COLO668 (cell line): Measurements from ENCODE around the gene ALKBH2.

ENCODE experiments used
- DNase-seq: peaks from one replicate; lab custom pipeline; 2025; ENCODE audit not compliant: unreplicated experiment; lab: John Stamatoyannopoulos, UW

Gene ALKBH2

DNA sequence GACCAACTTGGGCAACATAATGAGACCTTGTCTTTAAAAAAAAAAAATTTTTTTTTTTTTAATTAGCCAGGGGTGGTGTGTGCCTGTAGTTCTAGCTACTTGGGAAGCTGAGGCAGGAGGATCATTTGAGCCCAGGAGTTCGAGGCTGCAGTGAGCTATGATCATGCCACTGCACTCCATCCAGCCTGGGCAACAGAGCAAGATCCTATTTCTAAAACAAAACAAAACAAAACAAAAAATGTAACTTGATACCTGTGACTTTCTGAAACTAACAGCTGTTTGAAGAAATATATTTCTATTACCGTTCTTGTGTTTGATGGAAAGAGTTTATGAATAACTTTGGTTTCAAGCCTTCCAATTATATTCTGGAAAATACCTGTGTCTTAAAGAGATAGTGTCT, 21.4 kb upstream of the ALKBH2 start:
- no peak for DNase-seq

DNA sequence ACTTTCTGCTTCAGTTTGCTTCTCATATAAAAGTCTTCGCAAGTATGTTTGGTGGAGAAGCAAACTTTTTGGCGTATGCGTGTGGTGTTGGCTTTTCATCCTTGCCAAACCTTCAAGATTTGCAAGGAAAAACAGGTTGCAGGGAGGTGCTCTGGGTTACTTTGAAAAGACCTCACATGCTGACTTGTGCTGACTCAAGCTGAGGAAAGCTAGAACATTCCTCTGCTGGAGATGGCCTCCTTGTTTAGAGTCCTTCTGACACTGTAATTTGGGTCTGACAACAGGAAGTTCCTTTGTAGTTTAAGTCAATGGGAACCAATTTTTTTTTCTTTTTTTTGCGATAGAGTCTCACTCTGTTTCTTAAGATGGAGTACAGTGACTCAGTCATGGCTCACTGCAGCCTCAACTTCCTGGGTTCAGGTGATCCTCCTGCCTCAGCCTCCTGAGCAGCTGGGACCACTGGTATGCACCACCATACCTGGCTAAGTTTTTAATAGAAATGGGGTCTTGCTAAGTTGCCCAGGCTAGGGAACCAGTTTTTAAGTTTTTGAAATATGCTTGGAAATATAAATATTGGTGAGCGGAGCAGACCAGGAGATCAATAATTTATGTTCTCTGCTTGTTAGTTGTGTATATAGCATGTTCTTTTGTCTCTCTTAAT, 20.5 kb upstream of the ALKBH2 start:
- no peak for DNase-seq

DNA sequence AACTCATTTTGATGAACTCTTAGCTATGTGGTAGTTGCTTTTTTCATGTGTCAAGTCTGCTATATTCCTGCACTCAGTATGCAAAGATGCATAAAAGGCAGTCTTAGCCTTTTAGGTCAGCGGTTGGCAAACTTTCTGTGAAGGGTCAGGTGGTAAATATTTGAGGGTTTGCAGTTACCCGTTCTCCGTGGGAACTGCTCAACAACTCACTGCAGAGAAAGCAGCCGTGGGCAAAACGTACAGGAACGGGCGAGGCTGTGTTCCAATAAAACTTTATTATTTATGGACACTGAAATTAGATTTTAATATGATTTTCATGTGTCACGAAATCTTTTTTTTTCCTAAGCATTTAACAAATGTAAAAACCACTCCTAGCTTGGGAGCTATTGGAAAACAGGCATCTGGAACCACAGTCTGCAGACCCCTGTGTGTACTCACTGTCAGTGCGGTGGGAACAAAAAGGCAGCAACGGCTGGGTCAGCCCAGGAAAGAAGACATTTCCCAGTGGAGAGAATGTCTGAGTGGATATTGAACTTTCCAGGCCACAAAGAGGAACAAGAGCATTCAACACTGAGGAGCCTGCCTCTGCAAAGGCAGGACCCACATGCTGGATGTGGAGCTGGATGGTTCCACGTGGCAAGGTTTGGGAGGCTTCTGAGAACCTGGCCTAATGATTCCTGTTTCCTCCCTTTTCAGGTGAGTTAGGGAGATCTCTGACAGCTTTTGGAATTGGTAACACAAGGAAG, 19.6 kb upstream of the ALKBH2 start:
- DNase-seq, result no peak

DNA sequence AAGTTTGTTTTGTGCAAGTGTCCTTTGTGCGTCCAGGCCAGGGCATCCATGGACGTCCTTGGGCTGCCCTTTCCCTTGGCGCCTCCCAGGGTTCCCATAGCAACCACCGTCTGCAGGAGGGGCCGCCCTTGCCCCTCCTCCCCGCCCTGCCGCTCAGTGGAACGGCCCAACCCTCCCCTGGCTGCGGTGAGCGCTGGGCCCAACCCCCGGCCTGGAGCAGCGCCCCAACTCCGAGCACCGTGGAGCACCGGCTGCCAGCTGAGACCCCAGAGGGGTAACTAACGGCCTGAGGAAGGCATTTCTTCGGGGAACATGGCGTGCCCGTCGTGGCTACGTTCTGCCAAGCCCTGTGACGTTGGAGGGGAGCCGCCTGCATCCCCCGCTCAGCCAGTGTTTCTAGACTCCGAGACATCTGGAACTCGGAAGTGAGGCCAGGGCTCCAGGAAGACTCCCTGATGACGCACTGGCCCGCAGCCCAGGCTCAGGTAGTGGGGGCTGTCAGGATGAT, 17.8 kb upstream of the ALKBH2 start:
- DNase-seq, result no peak

DNA sequence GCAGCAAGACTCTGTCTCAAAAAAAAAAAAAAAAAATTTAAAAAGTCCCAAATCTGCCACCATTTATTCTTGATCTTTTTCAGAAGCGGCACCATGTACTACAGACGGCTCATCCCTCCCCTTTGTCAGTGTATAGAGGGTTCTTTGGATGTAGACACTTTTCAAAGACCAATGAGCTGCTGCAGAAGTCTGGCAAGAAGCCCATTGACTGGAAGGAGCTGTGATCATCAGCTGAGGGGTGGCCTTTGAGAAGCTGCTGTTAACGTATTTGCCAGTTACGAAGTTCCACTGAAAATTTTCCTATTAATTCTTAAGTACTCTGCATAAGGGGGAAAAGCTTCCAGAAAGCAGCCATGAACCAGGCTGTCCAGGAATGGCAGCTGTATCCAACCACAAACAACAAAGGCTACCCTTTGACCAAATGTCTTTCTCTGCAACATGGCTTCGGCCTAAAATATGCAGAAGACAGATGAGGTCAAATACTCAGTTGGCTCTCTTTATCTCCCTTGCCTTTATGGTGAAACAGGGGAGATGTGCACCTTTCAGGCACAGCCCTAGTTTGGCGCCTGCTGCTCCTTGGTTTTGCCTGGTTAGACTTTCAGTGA, 16.6 kb upstream of the ALKBH2 start:
- no peak for DNase-seq

DNA sequence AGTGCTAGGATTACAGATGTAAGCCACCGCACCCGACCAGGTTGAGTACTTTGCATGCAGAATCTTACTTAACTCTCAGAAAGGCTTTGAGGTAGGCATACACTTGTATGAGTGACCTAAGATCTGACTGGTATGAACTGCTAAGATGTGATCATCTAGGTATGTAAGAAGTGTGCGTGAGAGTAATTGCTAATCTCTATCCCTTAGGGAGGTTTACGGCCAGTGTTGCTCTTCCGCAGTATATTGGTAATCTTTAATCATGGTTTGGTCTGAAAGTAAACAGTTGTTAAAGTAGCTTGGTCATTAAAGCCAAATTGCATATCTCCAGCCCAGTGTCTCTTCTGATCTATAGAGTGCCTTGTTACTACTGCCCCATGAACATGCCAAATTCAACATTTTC, 11.9 kb upstream of the ALKBH2 start:
- no peak for DNase-seq

DNA sequence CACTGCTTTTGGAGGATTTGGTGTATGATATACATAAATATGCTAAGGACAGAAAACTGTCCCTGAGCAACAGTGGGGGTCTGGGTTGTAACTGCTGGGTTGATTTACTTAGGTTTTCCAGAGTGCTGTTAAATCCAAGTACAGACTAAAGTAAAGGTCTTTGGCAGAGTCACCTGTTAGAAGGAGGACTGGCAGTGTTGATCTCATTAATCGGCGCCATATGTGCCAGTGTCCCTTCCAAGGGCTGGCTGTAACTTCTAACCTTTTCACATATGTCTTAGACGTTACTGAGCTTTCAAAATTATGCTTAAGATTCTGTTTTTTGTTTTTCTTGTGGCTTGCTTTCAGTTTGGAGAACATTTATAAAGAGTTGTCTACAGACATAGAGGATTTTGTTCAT, 9.2 kb upstream of the ALKBH2 start:
- no peak for DNase-seq

DNA sequence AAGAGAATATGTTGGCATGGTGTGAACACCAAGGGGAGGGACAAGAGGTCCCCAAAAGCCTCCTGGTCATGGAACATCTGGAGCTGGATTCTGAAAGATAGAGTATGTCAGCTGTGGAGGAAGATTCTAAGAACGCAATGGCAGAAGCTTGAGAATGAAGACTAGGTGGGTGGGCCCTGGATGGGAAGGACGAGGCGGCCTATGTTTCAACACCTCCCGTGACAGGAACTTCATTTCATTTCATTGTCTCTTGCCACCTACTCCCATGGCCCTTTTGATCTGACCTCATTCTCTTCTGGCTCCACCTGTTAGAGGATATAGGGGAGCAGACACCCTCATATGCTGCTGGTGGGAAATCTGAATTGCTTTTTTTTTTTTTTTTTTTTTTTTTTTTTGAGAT, 7.5 kb upstream of the ALKBH2 start:
- DNase-seq, result no peak

DNA sequence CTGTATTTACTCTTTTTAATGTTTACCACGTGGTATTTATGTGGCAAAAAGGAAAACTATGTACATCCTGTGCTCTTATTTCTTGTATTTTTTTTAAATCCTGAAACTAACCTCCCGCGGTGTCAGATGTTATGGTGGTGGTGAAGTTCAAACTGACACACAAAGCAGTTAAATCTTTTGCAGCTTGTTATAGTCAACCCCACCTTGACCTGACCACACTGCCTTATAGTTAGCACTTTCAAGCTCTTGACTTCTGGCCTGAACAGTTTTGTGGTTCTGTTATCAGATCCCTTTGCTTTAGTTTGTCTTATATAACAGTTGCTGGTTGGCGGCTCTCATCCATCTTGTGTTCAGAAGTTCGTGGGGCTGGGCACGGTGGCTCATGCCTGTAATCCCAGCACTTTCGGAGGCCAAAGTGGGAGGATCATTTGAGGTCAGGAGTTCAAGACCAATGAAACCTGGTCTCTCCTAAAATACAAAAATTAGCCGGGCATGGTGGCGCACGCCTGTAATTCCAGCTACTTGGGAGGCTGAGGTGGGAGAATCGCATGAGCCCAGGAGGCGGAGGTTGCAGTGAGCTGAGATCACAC, 6.3 kb upstream of the ALKBH2 start:
- DNase-seq, result no peak

DNA sequence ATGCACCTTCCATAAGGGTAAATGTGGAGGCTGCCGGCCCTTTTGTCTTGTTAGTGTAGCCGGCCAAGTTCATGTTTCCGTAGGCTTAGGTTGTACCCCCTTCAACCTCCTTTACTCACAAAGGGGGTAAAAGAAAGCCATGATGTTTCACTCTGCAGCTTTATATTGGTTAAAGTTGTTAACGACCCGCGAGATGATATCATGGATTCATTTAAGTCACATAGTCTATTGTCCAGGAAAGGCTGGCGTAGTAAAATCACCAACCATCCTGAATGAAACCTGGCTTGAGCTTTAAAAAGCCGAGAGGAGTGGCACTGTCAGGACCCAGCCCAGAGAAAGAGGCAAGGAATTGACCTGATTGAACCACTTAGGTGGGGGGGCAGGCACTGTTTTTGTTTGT, 5.4 kb upstream of the ALKBH2 start:
- no peak for DNase-seq

DNA sequence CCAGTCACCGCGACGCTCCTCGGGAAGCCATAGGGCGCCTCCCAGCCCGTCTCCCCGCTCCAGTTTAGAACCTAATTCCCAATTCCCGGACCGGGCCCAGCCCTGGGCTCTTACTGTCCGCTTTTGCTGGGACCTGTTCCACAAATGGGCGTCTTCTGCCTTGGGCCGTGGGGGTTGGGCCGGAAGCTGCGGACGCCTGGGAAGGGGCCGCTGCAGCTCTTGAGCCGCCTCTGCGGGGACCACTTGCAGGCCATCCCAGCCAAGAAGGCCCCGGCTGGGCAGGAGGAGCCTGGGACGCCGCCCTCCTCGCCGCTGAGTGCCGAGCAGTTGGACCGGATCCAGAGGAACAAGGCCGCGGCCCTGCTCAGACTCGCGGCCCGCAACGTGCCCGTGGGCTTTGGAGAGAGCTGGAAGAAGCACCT, 4.9 kb upstream of the ALKBH2 start:
- no peak for DNase-seq

DNA sequence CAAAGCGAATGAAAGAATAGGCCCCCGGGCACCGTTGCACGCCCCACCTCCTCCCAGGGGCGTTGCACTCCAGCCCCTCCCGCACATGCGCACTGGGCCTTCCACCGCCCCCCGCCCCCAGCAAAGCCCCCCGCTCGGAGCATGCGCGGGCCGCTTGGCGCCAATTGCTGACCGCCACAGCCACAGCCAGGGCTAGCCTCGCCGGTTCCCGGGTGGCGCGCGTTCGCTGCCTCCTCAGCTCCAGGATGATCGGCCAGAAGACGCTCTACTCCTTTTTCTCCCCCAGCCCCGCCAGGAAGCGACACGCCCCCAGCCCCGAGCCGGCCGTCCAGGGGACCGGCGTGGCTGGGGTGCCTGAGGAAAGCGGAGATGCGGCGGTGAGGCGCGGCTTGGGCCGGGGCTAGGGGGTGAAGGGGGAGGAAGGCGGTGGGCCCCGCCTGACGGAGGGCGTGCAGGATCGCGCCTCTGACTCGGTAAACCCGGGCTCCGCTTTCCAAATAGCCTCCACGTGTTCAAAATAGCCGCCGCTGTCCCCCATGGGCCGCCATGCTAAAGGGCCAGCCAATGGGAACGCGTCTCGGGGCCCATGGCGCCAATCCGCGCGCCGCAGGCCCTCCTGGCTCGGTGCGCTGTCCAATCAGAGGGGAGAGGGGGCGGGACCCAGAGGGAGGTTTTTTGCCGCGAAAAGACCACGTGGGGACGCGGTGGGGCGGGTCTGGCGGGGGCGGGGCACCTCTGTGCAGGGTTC, 4.3 kb upstream of the ALKBH2 start, which contains the start of gene UNG:
Gene UNG (plus strand): TSS at position 163 of the 748 bp plus-strand sequence. CDS start 83 bp downstream, at position 246.
- peak; percentile 98 for DNase-seq

DNA sequence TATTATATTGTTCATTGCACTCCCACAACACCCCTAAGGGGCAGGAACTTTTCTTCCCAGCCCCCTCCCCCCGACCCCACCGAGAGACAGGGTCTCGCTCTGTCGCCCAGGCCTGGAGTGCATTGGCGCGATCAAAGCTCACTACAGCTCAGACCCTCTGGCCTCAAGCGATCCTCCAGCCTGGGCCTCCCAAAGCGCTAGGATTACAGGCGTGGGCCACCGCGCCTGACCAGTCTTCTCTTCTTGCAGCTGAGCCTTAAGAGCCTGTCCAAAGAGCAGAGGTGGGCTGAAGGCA, 3.8 kb upstream of the ALKBH2 start:
- DNase-seq, result no peak

DNA sequence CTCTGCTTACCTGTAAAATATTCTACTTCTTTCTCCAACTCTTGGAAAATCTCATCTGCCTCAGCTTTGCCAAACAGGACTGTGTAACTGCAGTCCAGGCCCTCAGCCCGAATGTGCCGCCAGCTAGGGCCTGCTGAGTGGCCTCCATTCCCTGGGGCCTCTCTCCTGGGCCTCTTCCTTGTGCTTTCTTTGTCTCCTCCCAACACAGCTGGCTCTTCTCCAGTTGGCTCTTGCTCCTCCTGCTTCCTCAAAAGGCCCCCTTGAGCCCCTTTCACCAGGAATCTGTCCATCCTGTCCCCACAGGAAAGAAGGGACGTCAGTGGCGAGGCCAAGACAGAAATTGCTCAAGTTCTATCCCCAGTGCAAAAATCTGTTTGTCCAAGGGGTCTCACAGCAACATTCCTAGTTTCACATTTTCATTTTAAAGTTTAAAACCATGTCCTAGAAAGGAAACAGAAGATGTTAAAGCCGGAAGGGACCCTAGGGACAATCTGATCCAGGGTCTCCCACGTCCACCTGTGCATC, 713 bp downstream of the ALKBH2 start:
- DNase-seq, result no peak

DNA sequence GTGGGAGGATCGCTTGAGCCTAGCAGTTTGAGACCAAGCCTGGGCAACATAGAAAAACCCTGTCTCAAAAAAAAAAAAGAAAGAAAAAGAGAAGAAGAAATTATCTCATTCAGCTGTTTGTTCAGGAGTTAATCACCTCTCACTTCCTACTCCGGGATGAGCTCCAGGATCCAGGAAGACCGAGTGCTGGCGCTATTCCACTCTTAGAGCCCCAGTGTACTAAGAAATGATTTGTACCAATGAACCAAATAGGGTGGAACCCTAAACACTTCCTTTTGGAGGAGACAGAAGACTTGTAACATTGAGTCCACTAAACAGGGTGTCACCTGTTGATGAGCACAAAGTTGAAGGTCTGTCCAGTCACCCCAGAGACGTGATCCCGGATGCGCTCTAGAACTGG, 3.6 kb downstream of the ALKBH2 start:
- no peak for DNase-seq

DNA sequence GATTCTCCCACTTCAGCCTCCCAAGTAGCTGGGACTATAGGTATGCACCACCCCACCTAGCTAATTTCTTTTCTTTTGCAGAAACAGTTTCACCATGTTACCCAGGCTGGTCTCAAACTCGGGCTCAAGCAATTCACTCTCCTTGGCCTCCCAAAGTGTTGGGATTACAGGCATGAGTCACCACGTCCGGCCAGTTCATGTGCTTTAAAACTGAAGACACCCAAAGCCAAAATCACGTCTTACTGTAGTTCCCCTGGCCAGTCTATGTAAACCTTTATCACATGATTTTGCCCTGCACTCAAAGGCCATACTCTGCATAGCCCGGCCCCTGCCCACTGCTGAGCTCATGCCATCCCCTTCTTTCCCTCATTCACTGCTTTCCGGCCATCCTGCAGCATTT, 4.5 kb downstream of the ALKBH2 start:
- DNase-seq, result no peak

DNA sequence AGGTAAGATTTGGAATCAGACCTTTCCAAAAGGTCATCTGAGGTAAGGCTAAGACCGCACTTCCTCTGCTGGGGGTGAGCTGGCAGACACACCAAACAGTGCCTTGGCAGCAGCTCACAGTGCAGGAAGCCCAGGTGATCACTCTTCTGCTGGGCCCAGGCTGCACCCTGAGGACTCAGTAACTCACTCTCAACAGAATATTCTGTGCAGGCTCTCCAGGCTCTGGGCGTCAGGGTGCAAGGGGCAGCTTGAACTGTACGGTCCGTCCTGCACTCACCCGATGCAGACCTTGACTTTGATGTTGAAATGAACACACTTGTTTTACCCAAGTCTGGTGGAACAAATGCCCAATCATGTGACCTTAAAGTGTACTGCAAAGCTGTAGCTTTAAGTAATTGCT, 6.0 kb downstream of the ALKBH2 start:
- no peak for DNase-seq

DNA sequence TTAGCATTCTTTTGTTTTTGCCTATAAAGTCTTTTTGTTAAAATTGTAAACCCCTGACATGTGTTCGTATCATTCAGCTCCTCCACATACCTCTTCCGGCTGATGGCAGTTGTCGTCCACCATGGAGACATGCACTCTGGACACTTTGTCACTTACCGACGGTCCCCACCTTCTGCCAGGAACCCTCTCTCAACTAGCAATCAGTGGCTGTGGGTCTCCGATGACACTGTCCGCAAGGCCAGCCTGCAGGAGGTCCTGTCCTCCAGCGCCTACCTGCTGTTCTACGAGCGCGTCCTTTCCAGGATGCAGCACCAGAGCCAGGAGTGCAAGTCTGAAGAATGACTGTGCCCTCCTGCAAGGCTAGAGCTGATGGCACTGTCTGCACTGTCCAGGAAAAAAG, 7.7 kb downstream of the ALKBH2 start:
- DNase-seq, result no peak

DNA sequence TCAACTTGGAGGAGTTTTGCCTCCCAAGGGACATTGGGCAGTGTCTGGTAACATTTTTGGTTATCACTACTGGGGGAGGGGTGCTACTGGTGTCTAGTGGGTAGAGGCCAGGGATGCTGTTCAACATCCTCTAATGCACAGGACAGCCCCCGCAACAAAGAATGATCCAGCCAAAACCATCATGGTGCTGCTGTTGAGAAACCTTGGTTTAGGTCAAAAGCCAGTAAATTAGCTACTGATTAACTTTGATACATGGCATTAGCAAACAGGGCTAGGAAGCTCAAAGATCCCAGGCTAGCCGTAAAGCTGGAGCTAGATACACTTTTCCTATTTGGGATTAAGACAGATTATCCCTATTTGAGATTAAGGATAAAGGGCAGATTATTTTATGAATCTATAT, 8.8 kb downstream of the ALKBH2 start:
- no peak for DNase-seq

DNA sequence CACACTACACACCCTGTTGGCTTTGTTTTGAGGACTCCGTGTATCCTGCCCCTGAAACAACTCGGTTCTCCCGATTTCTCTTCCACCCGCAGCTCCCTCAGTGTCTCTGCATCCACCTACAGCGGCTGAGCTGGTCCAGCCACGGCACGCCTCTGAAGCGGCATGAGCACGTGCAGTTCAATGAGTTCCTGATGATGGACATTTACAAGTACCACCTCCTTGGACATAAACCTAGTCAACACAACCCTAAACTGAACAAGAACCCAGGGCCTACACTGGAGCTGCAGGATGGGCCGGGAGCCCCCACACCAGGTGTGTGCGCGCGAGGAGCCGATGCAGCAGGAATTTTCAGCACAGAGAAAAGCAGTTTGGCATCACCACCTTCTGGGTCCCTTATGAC, 10.5 kb downstream of the ALKBH2 start:
- no peak for DNase-seq

DNA sequence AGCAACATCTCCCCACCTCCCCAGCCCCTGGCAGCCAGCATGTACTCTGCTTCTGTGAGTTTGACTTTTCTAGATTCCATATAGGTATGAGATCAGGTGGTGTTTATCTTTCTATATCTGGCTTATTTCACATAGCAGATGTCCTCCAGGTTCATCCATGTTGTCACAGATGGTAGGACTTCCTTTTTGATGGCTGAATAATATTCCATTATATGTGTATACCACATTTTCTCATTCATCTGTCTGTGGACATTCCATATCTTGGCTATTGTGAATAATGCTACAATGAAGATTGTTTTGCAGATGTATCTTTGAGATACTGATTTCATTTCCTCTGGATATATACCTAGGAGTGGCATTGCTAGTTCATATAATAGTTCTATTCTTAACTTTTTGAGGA, 18.4 kb downstream of the ALKBH2 start:
- no peak for DNase-seq
